HG03521 (cell line): ENCODE data around the gene POU2AF3.
"Not testable (repeated sequence)": the region's sequence is repeated elsewhere in the genome, so short reads cannot be mapped to it uniquely, and the experiment has no call there.

Experiments used
- ATAC-seq: cut with Tn5 transposase; IDR thresholded peaks from one replicate; pipeline ENCODE4 v1.9.1; 2021; ENCODE audit warnings: mild to moderate bottlenecking, moderate library complexity; ENCODE audit not compliant: unreplicated experiment

The POU2AF3 gene

GRCh38 chr11:111299101-111300026 is 1.0 kb downstream of the POU2AF3 start:
- no peak for ATAC-seq

- ATAC-seq, result no peak
Measured at GRCh38 chr11:111300569-111300968, 2.2 kb downstream of the POU2AF3 start.

GRCh38 chr11:111301004-111301841 is 2.9 kb downstream of the POU2AF3 start:
- ATAC-seq, result no peak

- ATAC-seq, result no peak
Measured at GRCh38 chr11:111301842-111302118, 3.4 kb downstream of the POU2AF3 start.

GRCh38 chr11:111302298-111302697 is 4.0 kb downstream of the POU2AF3 start:
- no peak for ATAC-seq

GRCh38 chr11:111303461-111303860 is 5.1 kb downstream of the POU2AF3 start:
- no peak for ATAC-seq

GRCh38 chr11:111305162-111305802 is 6.9 kb downstream of the POU2AF3 start:
- no peak for ATAC-seq

- no peak for ATAC-seq
Measured at GRCh38 chr11:111305876-111306275, 7.5 kb downstream of the POU2AF3 start.

- no peak for ATAC-seq
Measured at GRCh38 chr11:111306321-111306720, 8.0 kb downstream of the POU2AF3 start.

- ATAC-seq, result no peak
Measured at GRCh38 chr11:111307472-111308108, 9.2 kb downstream of the POU2AF3 start.

- ATAC-seq, result no peak
Measured at GRCh38 chr11:111308140-111308539, 9.8 kb downstream of the POU2AF3 start.

GRCh38 chr11:111309215-111309915 is 11.0 kb downstream of the POU2AF3 start:
- ATAC-seq, result no peak

- no peak for ATAC-seq
Measured at GRCh38 chr11:111310088-111310487, 11.7 kb downstream of the POU2AF3 start.

GRCh38 chr11:111310723-111311122 is 12.4 kb downstream of the POU2AF3 start:
- ATAC-seq, result no peak

- ATAC-seq, result no peak
Measured at GRCh38 chr11:111312076-111312475, 13.7 kb downstream of the POU2AF3 start.

- no peak for ATAC-seq
Measured at GRCh38 chr11:111319296-111319695, 20.9 kb downstream of the POU2AF3 start.

GRCh38 chr11:111320199-111320598 is 21.9 kb downstream of the POU2AF3 start:
- ATAC-seq, result not testable (repeated sequence)

GRCh38 chr11:111320728-111321568 is 22.6 kb downstream of the POU2AF3 start:
- no peak for ATAC-seq

- no peak for ATAC-seq
Measured at GRCh38 chr11:111322534-111322933, 24.2 kb downstream of the POU2AF3 start.
